Measurements from ENCODE around the gene SP3.

The SP3 gene

DNA sequence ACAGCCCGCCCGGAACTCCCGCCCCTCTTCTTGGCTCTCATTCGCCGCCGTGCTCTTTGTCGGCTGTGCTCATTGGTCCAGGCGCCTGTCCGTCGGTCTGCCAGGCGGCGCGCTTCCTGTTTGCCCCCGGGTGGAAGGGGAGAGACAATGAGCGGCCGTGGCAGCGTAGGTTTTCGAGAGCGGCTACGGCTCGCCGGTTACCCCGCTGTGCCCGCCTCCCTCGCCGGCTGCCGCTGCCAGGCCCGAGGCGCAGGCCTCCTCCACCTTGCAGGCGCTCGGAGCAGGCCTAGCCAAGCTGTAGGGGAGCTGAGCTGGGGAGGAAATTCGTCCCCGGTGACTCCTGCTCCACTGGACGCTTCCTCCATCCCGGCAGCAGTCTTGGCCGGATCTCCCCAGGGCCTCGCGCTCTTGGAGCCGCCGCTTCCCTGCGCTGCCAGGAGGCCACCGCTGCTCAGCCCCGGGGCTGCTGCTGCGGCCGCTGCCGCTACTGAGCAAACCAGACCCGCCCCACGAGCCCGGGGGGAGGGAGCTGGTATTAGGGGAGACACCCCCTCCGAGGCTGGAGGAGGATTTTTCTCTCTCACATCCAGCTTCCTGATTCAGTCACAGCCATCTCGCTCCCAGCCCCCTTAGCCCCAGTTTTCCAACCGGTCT lies at the start of gene SP3:
TSS of gene SP3 (minus strand) at position 2 of the 654 bp plus-strand sequence. CDS start 202 bp downstream, outside the sequence.
- peak; percentile 87 to 93 for DNase-seq (ENCODE audit: low read depth in 2 of 2)

GRCh38 chr2:174014699-174015070 lies 49.5 kb upstream of the SP3 start:
- no peak for DNase-seq (ENCODE audit: low read depth in 2 of 2)

DNA sequence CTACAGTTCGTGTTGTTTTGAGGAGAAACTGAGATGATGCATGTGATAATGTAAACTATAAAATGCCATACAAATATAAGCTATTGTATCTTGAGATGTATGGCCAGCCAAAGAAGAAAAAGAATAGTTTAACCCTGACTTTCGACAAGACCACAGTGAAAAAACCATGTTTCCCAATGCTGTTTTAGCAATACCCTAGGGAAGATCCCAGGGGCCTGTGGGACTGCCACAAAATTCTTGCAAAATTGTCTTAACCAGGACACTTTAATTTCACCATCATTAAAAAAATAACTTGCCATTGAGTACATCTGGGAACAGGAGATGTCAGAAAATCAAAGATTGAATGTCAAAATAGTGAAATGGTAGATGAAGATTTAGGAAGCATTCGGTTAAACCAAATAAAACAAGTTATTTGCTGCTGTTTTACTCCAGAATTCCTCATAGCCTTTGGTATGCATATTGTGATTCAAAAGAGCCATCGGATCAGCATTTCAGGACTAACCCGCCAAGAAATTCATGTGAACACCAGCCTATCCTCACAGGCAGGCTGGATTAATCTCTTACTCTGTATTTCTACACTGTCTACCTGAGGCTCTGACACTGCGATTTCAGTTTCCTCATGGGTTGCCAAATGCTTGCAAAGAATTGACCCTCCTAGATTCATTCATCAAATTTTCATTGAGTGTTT lies 49.0 kb upstream of the SP3 start:
- no peak for DNase-seq (ENCODE audit: low read depth in 2 of 2)

- DNase-seq (ENCODE audit: low read depth in 2 of 2) = no peak
Observed at GRCh38 chr2:174013315-174013751, 48.2 kb upstream of the SP3 start.

- DNase-seq (ENCODE audit: low read depth in 2 of 2) = no peak
Observed at GRCh38 chr2:174012347-174013314, 47.5 kb upstream of the SP3 start.

DNA sequence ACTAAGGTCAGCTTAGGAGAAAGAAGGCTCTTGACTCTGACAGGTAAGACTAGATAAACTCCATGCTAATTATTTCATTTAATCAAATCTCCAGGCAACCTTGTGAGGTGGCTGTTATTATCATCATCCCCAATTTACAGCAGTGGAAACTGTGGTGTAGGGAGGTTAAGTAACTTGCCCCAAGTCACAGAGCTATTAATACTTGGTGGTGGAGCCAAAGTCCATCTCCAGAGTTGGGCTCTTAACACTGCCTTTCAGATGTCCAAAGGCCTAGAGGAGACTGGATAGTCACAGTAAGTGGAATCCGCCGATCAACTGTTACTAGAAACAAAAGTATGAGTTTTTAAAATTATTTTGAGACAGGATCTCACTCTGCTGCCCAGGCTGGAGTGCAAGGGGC lies 46.6 kb upstream of the SP3 start:
- DNase-seq (ENCODE audit: low read depth in 2 of 2) = no peak

DNA sequence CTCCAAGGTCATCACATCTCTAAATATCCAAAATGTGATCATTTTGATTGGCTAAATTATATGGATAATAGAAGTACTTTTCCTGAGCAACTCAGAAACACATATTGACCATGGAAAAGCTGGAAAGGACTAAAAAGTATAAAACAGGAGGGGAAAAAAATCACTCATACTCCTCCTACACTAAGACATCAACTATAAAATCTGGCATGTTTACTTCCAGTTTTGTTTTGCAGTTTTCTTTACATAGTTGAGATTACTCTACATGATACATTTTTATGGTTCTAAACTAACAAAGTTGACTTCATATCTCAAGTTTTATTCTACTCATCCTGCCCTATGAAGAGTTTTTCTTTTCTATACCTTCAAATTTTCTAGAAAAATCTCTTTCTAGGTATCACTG lies 46.0 kb upstream of the SP3 start:
- no peak for DNase-seq (ENCODE audit: low read depth in 2 of 2)

DNA sequence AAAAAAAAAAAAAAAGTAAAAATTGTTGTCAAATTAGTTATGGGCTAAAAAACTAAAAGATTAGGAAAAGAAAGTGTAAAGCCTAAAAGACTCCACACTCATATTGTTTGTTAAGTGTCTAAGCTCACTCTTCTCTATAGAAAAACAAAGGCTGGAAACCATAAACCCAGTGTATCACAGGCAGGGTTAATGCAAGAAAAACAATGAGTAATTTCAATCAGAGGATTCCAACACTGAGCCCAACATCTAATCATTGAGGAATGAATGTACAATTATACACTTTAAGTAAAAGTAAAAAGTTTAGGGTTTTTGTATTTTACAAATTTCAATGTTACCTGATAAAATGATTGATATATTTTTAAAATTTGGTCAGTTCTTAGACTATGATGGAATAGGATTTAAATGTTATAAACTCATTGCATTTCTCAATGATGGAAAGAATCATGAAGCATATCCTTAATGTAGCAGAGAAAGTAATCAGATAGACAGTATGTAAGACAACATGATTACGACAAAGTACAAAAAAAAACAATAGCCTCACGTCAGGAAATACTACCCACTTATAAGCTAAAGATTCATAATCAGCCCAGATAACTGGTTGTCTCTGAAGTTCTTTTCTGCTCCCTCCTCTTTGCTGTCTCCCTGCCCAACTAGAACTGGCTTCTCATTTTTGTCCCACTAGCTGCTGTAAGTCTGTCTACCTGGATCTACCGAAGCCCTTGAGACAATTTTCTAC lies 44.5 kb upstream of the SP3 start:
- DNase-seq (ENCODE audit: low read depth in 2 of 2) = no peak

DNA sequence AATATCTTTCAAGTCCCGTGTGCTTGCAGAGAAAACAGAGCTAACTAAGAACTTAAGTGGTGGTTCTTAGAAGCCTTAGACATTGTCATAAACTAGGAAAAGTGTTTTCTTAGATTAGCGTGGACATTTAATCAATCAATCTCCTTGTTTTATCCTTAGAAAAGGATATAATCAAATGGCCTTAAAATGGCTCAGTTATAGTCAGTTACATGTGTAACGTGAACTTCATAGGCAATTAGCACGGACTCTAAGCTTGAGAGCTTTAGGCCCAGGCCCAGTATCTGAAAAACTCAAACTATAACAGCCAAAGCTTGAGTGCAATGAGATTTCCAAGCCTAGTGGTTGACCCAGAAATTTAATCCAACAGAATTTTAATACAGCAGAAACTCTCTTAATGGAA lies 43.5 kb upstream of the SP3 start:
- DNase-seq (ENCODE audit: low read depth in 2 of 2) = no peak

- no peak for DNase-seq (ENCODE audit: low read depth in 2 of 2)
Observed at GRCh38 chr2:174007010-174007409, 41.8 kb upstream of the SP3 start.

DNA sequence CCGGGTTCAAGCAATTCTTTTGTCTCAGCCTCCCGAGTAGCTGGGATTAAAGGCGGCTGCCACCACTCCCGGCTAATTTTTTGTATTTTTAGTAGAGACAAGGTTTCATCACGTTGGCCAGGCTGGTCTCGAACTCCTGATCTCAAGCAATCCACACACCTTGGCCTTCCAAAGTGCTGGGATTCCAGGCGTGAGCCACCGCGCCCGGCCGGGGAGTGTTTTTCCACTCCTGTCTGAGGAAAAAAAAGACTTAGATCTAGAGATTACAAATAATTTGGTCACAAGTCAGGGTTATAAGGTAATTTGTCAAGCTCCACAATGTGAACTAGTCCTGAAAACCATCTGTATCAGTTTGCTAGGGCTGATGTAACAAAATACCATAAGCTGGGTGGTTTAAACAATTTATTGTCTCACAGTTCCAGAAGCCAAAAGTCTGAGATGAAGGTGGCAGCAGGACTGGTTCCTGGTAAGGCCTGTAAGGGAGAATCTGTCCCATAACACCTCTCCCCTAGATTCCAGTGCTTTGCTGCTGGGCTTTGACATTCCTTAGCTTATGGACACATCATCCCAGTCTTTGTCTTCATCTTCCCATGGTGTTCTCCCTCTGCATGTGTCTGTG lies 40.7 kb upstream of the SP3 start:
- no peak for DNase-seq (ENCODE audit: low read depth in 2 of 2)

GRCh38 chr2:174004905-174005605 lies 39.9 kb upstream of the SP3 start:
- no peak for DNase-seq (ENCODE audit: low read depth in 2 of 2)

DNA sequence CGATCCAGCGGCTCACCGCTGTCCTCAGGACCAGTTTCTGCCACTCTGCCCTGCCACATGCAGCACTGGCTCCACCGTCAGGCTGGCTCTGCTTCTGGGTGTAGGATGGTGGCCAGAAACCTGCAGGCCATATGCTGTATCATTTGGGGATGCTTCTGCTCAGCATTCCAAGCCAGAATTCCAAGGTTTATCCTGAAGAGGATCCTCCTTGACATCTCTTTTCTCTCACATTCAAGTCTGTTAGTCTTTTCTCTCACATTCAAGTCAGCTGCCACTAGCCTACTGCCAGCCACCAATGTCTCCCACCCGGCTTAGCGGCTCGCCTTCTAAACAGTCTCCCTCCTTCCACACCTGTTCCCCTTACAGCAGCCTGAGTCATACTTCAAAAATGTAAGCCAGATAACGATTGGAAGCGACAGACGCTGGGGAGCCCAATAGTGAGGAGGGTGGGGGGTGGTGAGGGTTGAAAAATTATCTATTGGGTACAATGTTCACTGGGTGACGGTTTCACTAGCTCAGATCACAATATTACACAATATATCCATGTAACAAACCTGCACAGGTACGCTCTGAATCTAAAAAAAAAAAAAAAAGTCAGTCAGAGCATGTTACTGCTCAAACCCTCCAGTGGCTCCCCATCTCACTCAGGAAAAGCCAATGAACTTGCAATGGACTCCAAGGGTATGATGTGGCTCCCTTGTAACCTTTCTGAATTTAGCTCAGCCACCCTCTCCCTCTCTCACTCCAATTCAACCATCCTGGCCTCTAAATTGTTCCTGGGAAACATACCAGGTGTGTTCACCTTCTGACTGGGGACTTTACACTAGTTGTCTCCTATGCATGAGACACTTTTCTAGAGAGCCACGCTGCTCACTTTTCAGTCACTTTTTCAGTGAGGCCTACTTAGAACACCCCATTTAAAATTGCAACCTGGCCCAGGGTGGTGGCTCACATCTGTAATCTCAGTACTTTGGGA lies 38.8 kb upstream of the SP3 start:
- DNase-seq (ENCODE audit: low read depth in 2 of 2) = no peak

- DNase-seq (ENCODE audit: low read depth in 2 of 2) = no peak
Observed at GRCh38 chr2:174002679-174003078, 37.5 kb upstream of the SP3 start.

DNA sequence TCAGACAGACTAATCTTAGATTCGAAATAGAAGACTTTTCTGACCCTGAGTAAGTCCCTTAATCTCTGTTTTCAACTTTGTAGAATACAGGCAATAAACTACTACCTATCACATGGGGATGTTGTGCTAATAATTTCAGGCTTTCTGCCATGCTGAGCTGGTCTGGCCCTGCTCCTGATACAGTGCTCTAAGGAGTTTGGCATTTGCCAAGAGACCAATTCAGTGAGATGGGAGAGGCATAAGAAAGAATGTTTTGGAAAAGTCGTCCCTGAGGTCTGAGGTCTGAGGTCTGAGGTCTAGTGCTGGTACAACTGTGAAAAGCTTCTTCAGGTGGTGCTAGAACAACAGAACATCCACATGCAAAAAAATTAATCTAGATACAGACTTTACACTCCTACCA lies 35.9 kb upstream of the SP3 start:
- DNase-seq (ENCODE audit: low read depth in 2 of 2) = no peak

GRCh38 chr2:173999724-174000123 lies 34.6 kb upstream of the SP3 start:
- no peak for DNase-seq (ENCODE audit: low read depth in 2 of 2)

GRCh38 chr2:173999272-173999671 lies 34.1 kb upstream of the SP3 start:
- no peak for DNase-seq (ENCODE audit: low read depth in 2 of 2)

- no peak for DNase-seq (ENCODE audit: low read depth in 2 of 2)
Observed at GRCh38 chr2:173998386-173998785, 33.2 kb upstream of the SP3 start.

DNA sequence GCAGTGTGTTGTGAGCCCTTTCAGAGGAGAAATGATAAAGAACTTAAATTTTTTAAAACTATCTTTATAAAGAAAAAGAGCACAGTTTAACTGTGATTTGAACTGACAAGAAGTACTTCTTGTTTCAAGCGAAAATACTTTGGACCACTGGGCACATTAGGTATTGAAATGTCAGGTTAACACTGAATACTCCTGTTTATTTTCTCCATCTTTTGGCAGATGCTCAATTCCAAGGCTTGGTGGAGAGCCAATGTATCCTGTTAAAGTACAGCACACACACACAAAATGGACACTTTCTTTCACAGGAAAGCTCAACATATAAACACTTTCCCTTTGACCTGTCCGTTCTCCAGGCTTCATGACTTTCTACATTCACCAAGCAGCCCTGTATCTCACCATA lies 32.6 kb upstream of the SP3 start:
- no peak for DNase-seq (ENCODE audit: low read depth in 2 of 2)

DNA sequence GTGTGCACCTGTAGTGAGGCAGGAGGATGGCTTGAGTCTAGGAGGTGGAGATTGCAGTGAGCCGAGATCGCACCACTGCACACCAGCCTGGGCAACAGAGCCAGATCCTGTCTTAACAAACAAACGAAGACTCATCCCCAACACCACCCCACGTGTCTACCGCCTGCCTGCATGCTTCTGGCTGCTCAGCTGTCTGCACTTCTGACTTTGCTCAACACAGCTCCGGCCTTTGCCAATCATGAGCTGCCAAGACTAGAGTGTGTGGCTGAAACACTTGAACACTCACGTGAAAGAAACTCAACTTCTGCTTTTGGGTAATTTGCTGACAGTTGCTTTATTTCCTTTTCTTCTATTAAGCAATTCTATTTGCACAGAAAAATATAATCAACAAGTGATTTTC lies 32.1 kb upstream of the SP3 start:
- no peak for DNase-seq (ENCODE audit: low read depth in 2 of 2)

Measured in stimulated activated CD8-positive, alpha-beta memory T cell treated with anti-CD3 and anti-CD28 coated beads, Interleukin-2, amount 100 ng/mL, for 1 hour (primary cell).